GM21515 (cell line): Measurements from ENCODE around the gene TOX2.

ENCODE experiments used
- ATAC-seq: cut with Tn5 transposase; IDR thresholded peaks from one replicate; pipeline ENCODE4 v1.9.1; 2021; ENCODE audit not compliant: unreplicated experiment

Gene TOX2

GRCh38 chr20:43974695-43975094 is 60.0 kb downstream of the TOX2 start:
- no peak for ATAC-seq

- no peak for ATAC-seq
Observed at GRCh38 chr20:43975096-43975768, 60.6 kb downstream of the TOX2 start.

DNA sequence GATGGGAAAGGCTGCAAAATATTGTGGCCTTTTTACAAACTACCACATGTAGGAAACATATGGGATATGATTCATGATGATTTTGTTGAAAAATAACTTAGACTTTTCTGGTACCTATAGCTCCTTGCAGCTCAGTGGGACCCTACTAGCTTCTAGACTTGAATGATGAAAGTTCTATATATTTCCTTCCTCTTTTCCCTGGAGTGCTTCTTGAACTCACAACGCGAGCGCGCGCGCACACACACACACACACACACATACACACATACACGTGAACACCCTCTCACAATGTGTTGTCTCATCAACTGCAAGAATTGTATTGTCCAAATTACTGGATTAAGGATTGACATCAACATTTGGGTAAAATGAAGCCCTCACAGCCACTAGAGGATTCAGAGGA is 61.9 kb downstream of the TOX2 start:
- no peak for ATAC-seq

GRCh38 chr20:43977252-43977651 is 62.6 kb downstream of the TOX2 start:
- ATAC-seq = no peak

DNA sequence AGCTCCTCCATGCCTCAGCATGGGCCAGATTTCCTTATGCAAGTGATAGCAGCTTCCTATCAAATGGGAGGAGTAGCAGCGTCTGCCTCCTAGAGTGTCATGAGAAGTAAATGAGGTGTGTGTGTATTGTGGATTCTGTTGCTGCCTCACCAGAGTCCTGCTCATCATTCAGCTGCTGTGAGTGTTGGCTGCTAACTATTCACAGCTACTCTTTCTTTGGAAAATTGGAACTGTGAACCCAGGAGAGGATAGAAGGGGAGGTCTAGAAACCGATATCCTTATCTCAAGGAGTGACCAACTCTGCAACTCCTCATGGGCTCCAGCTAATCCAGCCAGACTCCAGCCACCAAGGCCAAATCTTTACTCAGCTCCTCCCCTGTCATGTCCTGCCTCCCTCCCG is 63.3 kb downstream of the TOX2 start:
- no peak for ATAC-seq

- ATAC-seq = no peak
Observed at GRCh38 chr20:43979576-43980105, 65.0 kb downstream of the TOX2 start.

DNA sequence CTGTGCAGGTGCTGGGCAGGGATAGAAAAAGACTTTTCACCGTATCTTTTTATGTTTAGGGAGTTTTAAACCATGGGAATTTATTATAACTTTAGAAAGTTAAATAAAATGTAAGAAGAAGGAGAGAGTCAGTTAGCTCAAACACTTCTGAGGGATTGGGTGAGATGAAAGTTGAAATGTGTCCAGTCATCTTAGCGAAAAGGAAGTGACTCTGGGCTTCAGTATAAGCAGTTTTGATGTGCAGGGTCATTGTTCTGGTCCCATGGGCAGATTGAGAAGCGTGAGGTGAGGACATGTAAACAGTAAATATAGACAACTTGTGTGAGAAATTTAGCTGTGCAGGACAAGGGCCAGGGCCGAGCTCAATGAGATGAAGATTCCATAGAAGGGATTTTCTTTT is 66.9 kb downstream of the TOX2 start:
- ATAC-seq = no peak

DNA sequence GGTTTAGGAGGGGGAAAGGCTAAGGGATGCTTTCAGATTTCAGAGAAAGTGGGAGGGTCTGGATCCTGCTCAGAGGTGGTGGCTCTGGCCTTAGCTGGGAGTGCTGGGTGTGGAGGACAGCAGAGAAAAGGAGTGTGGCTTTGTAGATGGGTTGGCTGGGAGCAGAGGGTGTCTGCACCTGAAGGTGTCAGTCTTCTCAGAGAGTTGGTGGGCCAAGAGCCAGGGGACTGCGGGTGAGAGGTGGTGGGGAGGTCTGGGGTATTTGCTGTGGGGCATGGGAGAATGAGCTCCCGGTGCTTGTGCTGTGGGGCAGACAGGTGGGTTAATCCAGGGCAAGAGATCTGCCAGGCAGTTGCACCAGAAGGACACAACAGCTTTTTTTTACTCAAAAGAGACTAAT is 67.4 kb downstream of the TOX2 start:
- ATAC-seq = no peak

GRCh38 chr20:43982886-43983285 is 68.2 kb downstream of the TOX2 start:
- ATAC-seq = no peak

- no peak for ATAC-seq
Observed at GRCh38 chr20:43983359-43983758, 68.7 kb downstream of the TOX2 start.

DNA sequence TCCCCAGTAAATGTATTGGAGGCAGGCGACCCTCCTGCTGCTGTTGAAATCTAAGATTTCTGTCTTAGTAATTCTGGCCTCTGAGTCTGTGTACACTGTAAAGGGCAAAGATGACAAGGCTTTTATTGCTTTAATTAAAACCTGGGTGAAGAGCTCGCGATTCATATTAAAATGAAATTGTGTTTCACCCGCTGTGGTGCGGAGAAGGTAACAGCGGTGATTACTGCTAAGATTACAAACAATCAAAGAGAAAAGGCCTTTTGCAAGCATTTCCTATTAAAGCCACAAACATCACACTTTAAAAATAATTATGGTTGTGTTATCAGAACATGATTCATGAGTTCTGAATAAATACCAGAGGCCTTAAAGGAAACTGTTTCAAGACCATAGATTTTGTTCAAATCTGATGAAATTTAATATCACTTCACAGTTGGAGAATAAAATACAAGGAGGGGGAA is 69.3 kb downstream of the TOX2 start:
- no peak for ATAC-seq

- no peak for ATAC-seq
Observed at GRCh38 chr20:43984587-43984986, 69.9 kb downstream of the TOX2 start.

- ATAC-seq = no peak
Observed at GRCh38 chr20:43985121-43985520, 70.5 kb downstream of the TOX2 start.

GRCh38 chr20:43985608-43986316 is 71.1 kb downstream of the TOX2 start:
- no peak for ATAC-seq

GRCh38 chr20:43987018-43987417 is 72.4 kb downstream of the TOX2 start:
- no peak for ATAC-seq

GRCh38 chr20:43987531-43987930 is 72.9 kb downstream of the TOX2 start:
- ATAC-seq = no peak

DNA sequence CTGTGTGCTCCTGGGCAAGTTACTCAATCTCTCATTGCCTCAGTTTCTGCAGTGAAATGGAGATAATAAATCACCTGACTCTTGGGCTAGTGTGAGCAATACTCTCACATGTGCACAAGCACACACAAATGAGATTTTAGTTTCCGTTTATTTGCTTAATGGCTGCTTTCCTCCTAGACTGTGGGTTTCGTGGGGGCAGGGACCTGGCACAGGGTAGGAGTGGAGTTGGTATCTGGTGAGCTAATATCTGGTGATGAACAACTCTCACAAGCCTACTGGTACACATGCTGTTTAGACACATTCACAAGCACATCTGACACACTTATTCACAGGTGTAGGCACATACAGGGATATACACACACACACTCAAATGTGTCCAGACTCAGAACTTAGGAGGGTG is 73.8 kb downstream of the TOX2 start:
- no peak for ATAC-seq

DNA sequence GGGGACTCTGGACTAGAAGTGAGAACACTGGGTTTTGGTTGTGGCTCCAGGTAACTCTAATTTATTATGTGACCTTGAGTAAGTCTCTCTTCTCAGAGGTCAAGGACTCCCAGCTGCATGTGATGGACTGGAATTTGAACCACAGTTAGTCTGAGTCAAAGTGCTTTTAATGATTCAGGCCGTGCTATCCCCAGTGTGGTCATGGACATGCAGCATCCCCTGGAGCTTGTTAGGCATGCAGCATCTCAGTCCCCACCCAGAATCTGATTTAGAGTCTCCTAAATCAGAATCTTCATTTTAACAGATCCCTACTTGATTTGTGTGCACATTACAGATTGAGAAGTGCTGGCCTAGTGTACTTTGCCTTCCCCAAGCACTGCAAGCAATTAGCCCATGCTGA is 74.2 kb downstream of the TOX2 start:
- no peak for ATAC-seq

- no peak for ATAC-seq
Observed at GRCh38 chr20:43991261-43991660, 76.6 kb downstream of the TOX2 start.

GRCh38 chr20:43991982-43992381 is 77.3 kb downstream of the TOX2 start:
- ATAC-seq = no peak

DNA sequence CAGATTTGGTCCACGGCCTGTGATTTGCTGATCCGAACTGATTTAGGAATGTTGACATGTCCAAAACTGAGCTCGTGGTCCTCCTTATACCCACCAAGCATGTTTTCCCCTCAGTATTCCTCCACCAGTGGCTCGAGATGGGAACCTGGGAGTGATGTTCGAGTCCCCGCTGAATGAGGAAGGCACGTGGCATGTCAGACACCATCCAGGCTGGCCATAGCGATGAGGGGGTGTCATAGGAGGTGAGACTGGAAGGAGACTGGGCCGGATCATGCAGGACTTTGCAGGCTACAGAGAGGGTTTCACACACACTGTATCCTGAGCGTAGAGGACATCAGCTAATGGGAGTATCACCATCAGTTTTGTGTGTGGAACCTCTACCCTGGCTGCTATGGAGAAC is 78.2 kb downstream of the TOX2 start:
- ATAC-seq = no peak

DNA sequence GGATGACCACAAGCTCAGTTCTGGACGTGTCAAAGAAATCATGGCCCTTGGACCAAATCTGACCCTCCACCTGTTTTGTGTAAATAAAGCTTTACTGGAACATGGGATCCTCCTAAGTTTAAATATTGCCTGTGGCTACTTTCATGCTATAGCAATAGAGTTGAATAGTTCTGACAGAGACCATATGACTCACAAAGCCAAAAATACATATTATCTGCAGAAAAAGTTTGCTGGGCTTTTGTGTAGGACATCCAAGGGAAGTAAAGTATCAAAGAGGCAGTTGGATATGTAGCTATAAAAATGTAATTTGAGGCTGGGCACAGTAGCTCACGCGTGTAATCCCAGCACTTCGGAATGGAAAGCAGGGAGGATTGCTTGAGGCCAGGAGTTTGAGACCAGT is 78.9 kb downstream of the TOX2 start:
- ATAC-seq = no peak
